Neural cell (in vitro differentiated cells): ENCODE results near the gene PTPRN2. TPM values are rescaled to one million over a fixed set of nuclear protein-coding genes. Genes with fewer than 3 reads are reported as not detected.

Source experiments
- H2AFZ ChIP-seq: fragments of 200-600, 300-800 bp; sonication (generic), shearing (Covaris generic); 2 replicates; pipeline ENCODE4 v1.6.0; 2014; ENCODE audit warnings: low read depth, mild to moderate bottlenecking, antibody characterized with exemption, low read length, moderate library complexity
- H3F3A ChIP-seq: fragments of 200-600 bp; shearing (Covaris generic); 2 replicates; pipeline ENCODE4 v1.6.1; 2016; ENCODE audit warnings: mild to moderate bottlenecking, moderate library complexity, mixed read lengths, antibody characterized with exemption, low read length; ENCODE audit not compliant: insufficient read depth, poor library complexity, severe bottlenecking
- H3K27ac ChIP-seq: fragments of 200-600, 300-800 bp; sonication (generic), shearing (Covaris generic); 2 replicates; pipeline ENCODE4 v1.5.1; 2014; ENCODE audit warnings: mild to moderate bottlenecking, low read length, moderate library complexity
- H3K27me3 ChIP-seq: fragments of 300-800, 200-600 bp; sonication (generic), shearing (Covaris generic); 2 replicates; pipeline ENCODE4 v1.6.0; 2014; ENCODE audit warnings: mild to moderate bottlenecking, low read depth, low read length, moderate library complexity; ENCODE audit not compliant: insufficient read depth
- H3K36me3 ChIP-seq: fragments of 300-800, 200-600 bp; sonication (generic), shearing (Covaris generic); 2 replicates; pipeline ENCODE4 v1.5.1; 2014; ENCODE audit warnings: mild to moderate bottlenecking, antibody characterized with exemption, low read length, moderate library complexity; ENCODE audit not compliant: insufficient read depth
- H3K4me2 ChIP-seq: fragments of 300-800, 200-600 bp; sonication (generic), shearing (Covaris generic); 2 replicates; pipeline ENCODE4 v1.6.0; 2014; ENCODE audit warnings: mild to moderate bottlenecking, low read length
- H3K4me3 ChIP-seq: fragments of 300-800, 200-600 bp; sonication (generic), shearing (Covaris generic); 2 replicates; pipeline ENCODE4 v1.5.1; 2014; ENCODE audit warnings: mild to moderate bottlenecking, low read length, moderate library complexity
- H3K79me2 ChIP-seq: fragments of 200-600 bp; shearing (Covaris generic); replicated peaks from 2 replicates; pipeline ENCODE4 v1.6.0; 2014; ENCODE audit warnings: mild to moderate bottlenecking, low read length, moderate library complexity; ENCODE audit not compliant: insufficient read depth
- H3K9ac ChIP-seq: fragments of 300-800, 200-600 bp; sonication (generic), shearing (Covaris generic); 2 replicates; pipeline ENCODE4 v1.6.1; 2016; ENCODE audit warnings: mild to moderate bottlenecking, low read length, mixed read lengths
- H3K9me2 ChIP-seq: fragments of 200-600 bp; shearing (Covaris generic); 2 replicates; pipeline ENCODE4 v1.6.1; 2016; ENCODE audit warnings: mild to moderate bottlenecking, low read length, mixed read lengths; ENCODE audit not compliant: insufficient read depth
- H3K9me3 ChIP-seq: fragments of 200-600, 300-800 bp; sonication (generic), shearing (Covaris generic); 2 replicates; pipeline ENCODE4 v1.6.1; 2016; ENCODE audit warnings: mild to moderate bottlenecking, mixed run types, low read length, moderate library complexity, mixed read lengths
- H4K20me1 ChIP-seq: fragments of 200-600 bp; shearing (Covaris generic); 2 replicates; pipeline ENCODE4 v1.6.1; 2016; ENCODE audit warnings: mild to moderate bottlenecking, mixed run types; ENCODE audit not compliant: insufficient read depth
- EP300 ChIP-seq: fragments of 450-650 bp; conservative IDR thresholded peaks from 2 replicates; pipeline ENCODE4 v1.6.1; 2014; ENCODE audit warnings: antibody characterized with exemption, mild to moderate bottlenecking, moderate library complexity; ENCODE audit not compliant: poor library complexity, severe bottlenecking
- EZH2 ChIP-seq: fragments of 200-600, 300-800 bp; shearing (Covaris generic), sonication (generic); IDR thresholded peaks from 2 replicates; pipeline ENCODE4 v1.6.1; 2014; ENCODE audit warnings: antibody characterized with exemption, low read length, borderline replicate concordance, mild to moderate bottlenecking; ENCODE audit not compliant: insufficient read depth, poor library complexity, severe bottlenecking
- MXI1 ChIP-seq: fragments of 450-650 bp; conservative IDR thresholded peaks from 2 replicates; pipeline ENCODE4 v1.6.1; 2014; ENCODE audit warnings: antibody characterized with exemption, mild to moderate bottlenecking; ENCODE audit not compliant: poor library complexity, severe bottlenecking
- POLR2AphosphoS5 ChIP-seq: IDR thresholded peaks from 2 replicates; pipeline ENCODE4 v1.6.1; 2012
- RAD21 ChIP-seq: fragments of 450-650 bp; conservative IDR thresholded peaks from 2 replicates; pipeline ENCODE4 v1.6.1; 2014; ENCODE audit warnings: antibody characterized with exemption, mild to moderate bottlenecking, moderate library complexity
- SMC3 ChIP-seq: fragments of 450-650 bp; conservative IDR thresholded peaks from 2 replicates; pipeline ENCODE4 v1.6.1; 2014; ENCODE audit warnings: antibody characterized with exemption, mild to moderate bottlenecking, moderate library complexity; ENCODE audit not compliant: poor library complexity
- TAF1 ChIP-seq: IDR thresholded peaks from 2 replicates; pipeline ENCODE4 v1.6.1; 2012; ENCODE audit warnings: low read depth
- polyA plus RNA-seq: library from polyadenylated mRNA; depleted of rRNA; stranded (reverse); fragments of >200 nt; gene quantifications from 2 replicates; pipeline ENCODE4 v1.2.3, GENCODE V29; 2014
- TF ChIP-seq, protein P1 (sequence below): fragments of 450-650 bp; IDR thresholded peaks from 2 replicates; pipeline ENCODE4 v1.5.1; 2014; ENCODE audit warnings: antibody characterized with exemption, mild to moderate bottlenecking, moderate library complexity; ENCODE audit not compliant: poor library complexity, severe bottlenecking
- TF ChIP-seq, protein P2 (sequence below): IDR thresholded peaks from 2 replicates; pipeline ENCODE4 v1.6.1; 2012; ENCODE audit warnings: borderline replicate concordance

The PTPRN2 gene
- polyA plus RNA-seq, 1 donor from 2014 or later = 31.0 TPM

DNA sequence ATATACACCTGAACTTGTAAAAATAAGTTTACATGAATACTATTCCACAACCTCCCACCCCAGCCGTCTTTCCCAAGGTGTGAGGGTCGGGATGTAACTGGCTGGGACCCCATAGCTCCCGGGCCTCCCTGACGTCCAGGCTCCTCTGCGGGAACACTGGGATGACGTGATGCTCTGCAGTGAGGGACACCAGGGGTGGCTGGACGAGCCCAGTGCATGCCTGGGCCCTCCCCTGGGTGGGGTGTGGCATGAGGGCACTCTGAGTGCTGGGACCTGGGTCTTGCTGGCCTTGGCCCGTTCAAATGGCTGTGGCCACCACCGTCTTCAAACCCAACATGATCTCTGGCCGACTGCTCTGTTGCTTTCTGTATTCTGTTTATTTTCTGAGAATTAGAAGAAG is 1068.4 kb downstream of the PTPRN2 start:
- Histone ChIP-seq H3K27ac (no peak overlapping the region), H3K27me3 (no peaks in the 10 kb centered on the region), H3K4me3 (no peak overlapping the region), H3K9me3 (no peaks in the 10 kb centered on the region), H3K9me2 (no peaks in the 10 kb centered on the region), H3K79me2 (no peaks in the 10 kb centered on the region), H3F3A (no peaks in the 10 kb centered on the region), H3K36me3 (no peaks in the 10 kb centered on the region), H2AFZ (no peak overlapping the region), H4K20me1 (no peaks in the 10 kb centered on the region), H3K9ac (no peak overlapping the region), H3K4me2 (no peak overlapping the region)
- TF ChIP-seq EP300 (no peak), MXI1 (no peak), RAD21 (no peak), POLR2AphosphoS5 (no peak)

DNA sequence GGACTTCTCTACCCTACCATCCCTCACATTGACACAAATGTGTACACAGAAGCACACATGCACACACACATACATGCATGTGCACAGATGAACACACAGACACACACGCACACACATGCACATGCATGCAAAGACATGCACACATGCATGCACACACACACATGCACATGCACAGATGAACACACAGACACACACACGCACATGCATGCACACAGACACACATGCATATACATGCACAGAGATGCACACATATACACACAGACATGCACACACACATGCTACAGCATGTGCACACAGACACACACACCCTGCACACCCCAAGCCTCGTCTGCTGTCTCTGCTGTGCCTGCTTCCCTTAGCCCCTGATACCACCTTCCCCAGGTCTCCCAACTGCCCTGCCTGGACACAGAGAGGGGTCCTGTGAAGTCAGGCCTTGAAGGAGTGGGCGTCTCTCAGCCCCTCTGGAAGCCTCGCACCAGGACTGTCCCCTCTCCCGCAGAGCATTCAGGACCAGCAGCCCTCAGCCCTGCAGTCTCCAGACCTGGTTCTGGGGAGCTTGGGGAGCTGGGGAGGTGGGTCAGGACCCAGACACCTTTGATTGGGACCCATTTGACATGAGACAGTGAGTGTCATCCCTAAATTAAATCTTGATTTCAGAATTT is 1069.0 kb downstream of the PTPRN2 start:
- H3K27me3 ChIP-seq = no peaks in the 10 kb centered on the region
- no peak for TF ChIP-seq EP300
- TF ChIP-seq RAD21 = no peak
- no peak for TF ChIP-seq MXI1
- TF ChIP-seq TAF1 = no peak
- TF ChIP-seq SMC3 = no peak
- no peak for TF ChIP-seq POLR2AphosphoS5
- no peak for TF ChIP-seq EZH2
- TF ChIP-seq, protein P1, sequence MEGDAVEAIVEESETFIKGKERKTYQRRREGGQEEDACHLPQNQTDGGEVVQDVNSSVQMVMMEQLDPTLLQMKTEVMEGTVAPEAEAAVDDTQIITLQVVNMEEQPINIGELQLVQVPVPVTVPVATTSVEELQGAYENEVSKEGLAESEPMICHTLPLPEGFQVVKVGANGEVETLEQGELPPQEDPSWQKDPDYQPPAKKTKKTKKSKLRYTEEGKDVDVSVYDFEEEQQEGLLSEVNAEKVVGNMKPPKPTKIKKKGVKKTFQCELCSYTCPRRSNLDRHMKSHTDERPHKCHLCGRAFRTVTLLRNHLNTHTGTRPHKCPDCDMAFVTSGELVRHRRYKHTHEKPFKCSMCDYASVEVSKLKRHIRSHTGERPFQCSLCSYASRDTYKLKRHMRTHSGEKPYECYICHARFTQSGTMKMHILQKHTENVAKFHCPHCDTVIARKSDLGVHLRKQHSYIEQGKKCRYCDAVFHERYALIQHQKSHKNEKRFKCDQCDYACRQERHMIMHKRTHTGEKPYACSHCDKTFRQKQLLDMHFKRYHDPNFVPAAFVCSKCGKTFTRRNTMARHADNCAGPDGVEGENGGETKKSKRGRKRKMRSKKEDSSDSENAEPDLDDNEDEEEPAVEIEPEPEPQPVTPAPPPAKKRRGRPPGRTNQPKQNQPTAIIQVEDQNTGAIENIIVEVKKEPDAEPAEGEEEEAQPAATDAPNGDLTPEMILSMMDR = no peak
- TF ChIP-seq, protein P2, sequence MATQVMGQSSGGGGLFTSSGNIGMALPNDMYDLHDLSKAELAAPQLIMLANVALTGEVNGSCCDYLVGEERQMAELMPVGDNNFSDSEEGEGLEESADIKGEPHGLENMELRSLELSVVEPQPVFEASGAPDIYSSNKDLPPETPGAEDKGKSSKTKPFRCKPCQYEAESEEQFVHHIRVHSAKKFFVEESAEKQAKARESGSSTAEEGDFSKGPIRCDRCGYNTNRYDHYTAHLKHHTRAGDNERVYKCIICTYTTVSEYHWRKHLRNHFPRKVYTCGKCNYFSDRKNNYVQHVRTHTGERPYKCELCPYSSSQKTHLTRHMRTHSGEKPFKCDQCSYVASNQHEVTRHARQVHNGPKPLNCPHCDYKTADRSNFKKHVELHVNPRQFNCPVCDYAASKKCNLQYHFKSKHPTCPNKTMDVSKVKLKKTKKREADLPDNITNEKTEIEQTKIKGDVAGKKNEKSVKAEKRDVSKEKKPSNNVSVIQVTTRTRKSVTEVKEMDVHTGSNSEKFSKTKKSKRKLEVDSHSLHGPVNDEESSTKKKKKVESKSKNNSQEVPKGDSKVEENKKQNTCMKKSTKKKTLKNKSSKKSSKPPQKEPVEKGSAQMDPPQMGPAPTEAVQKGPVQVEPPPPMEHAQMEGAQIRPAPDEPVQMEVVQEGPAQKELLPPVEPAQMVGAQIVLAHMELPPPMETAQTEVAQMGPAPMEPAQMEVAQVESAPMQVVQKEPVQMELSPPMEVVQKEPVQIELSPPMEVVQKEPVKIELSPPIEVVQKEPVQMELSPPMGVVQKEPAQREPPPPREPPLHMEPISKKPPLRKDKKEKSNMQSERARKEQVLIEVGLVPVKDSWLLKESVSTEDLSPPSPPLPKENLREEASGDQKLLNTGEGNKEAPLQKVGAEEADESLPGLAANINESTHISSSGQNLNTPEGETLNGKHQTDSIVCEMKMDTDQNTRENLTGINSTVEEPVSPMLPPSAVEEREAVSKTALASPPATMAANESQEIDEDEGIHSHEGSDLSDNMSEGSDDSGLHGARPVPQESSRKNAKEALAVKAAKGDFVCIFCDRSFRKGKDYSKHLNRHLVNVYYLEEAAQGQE = no peak

More for the DNA sequence above, 1069.0 kb downstream of the PTPRN2 start:
- H3F3A ChIP-seq = no peaks in the 10 kb centered on the region
- H3K4me3 ChIP-seq = no peak overlapping the region
- H3K9me3 ChIP-seq = no peaks in the 10 kb centered on the region
- H2AFZ ChIP-seq = no peak overlapping the region
- H3K9ac ChIP-seq = no peak overlapping the region
- H3K79me2 ChIP-seq = no peaks in the 10 kb centered on the region
- H4K20me1 ChIP-seq = no peaks in the 10 kb centered on the region
- H3K36me3 ChIP-seq = no peaks in the 10 kb centered on the region
- H3K27ac ChIP-seq = no peak overlapping the region
- no peak overlapping the region for H3K4me2 ChIP-seq
- H3K9me2 ChIP-seq = no peaks in the 10 kb centered on the region
